ENCODE data around the gene BPIFB3.

BPIFB3 gene

GRCh38 chr20:33054791-33055190 is 1.1 kb downstream of the BPIFB3 start:
- Histone ChIP-seq H3K27me3 (ENCODE audit: insufficient read depth, low read depth) (no peaks in the 10 kb centered on the region), H3K9ac (no peak overlapping the region), H3K4me1 (ENCODE audit: low read depth, poor library complexity, severe bottlenecking) (no peaks in the 10 kb centered on the region), H3K27ac (no peak overlapping the region), H3K79me2 (ENCODE audit: insufficient read depth, low read depth) (no peaks in the 10 kb centered on the region), H3K4me2 (no peak overlapping the region), H2AFZ (ENCODE audit: low read depth) (no peak overlapping the region), H4K20me1 (ENCODE audit: insufficient read depth) (no peaks in the 10 kb centered on the region), H3K36me3 (ENCODE audit: insufficient read depth) (no peaks in the 10 kb centered on the region), H3K4me3 (IDR thresholded peaks at IDR 0.05; ENCODE audit: insufficient read depth, low read depth, low read length) (no peak overlapping the region)
- TF ChIP-seq CTCF (conservative IDR thresholded peaks at IDR 0.05; ENCODE audit: low read depth, low read length), result no peak

GRCh38 chr20:33059136-33059535 is 5.4 kb downstream of the BPIFB3 start:
- Histone ChIP-seq H3K4me1 (ENCODE audit: low read depth, poor library complexity, severe bottlenecking) (no peaks in the 10 kb centered on the region), H3K79me2 (ENCODE audit: insufficient read depth, low read depth) (no peaks in the 10 kb centered on the region), H2AFZ (ENCODE audit: low read depth) (no peak overlapping the region), H3K27ac (no peak overlapping the region), H3K4me3 (IDR thresholded peaks at IDR 0.05; ENCODE audit: insufficient read depth, low read depth, low read length) (no peak overlapping the region), H3K9ac (no peak overlapping the region), H4K20me1 (ENCODE audit: insufficient read depth) (no peaks in the 10 kb centered on the region), H3K36me3 (ENCODE audit: insufficient read depth) (no peaks in the 10 kb centered on the region), H3K4me2 (no peak overlapping the region), H3K27me3 (ENCODE audit: insufficient read depth, low read depth) (no peaks in the 10 kb centered on the region)
- TF ChIP-seq CTCF (conservative IDR thresholded peaks at IDR 0.05; ENCODE audit: low read depth, low read length), result no peak

GRCh38 chr20:33059741-33060390 is 6.2 kb downstream of the BPIFB3 start:
- no peak for TF ChIP-seq CTCF (conservative IDR thresholded peaks at IDR 0.05; ENCODE audit: low read depth, low read length)
- Histone ChIP-seq H2AFZ (ENCODE audit: low read depth) (no peak overlapping the region), H3K36me3 (ENCODE audit: insufficient read depth) (no peaks in the 10 kb centered on the region), H3K9ac (no peak overlapping the region), H3K27me3 (ENCODE audit: insufficient read depth, low read depth) (no peaks in the 10 kb centered on the region), H3K79me2 (ENCODE audit: insufficient read depth, low read depth) (no peaks in the 10 kb centered on the region), H3K4me3 (IDR thresholded peaks at IDR 0.05; ENCODE audit: insufficient read depth, low read depth, low read length) (no peak overlapping the region), H3K27ac (no peak overlapping the region), H3K4me2 (no peak overlapping the region), H3K4me1 (ENCODE audit: low read depth, poor library complexity, severe bottlenecking) (no peaks in the 10 kb centered on the region), H4K20me1 (ENCODE audit: insufficient read depth) (no peaks in the 10 kb centered on the region)

- no peak overlapping the region for H2AFZ ChIP-seq (ENCODE audit: low read depth)
- H3K27ac ChIP-seq, result no peak overlapping the region
- no peak overlapping the region for H3K4me2 ChIP-seq
- H3K4me1 ChIP-seq (ENCODE audit: low read depth, poor library complexity, severe bottlenecking), result no peaks in the 10 kb centered on the region
- no peak for TF ChIP-seq CTCF (conservative IDR thresholded peaks at IDR 0.05; ENCODE audit: low read depth, low read length)
- no peak overlapping the region for H3K4me3 ChIP-seq (IDR thresholded peaks at IDR 0.05; ENCODE audit: insufficient read depth, low read depth, low read length)
- no peak overlapping the region for H3K9ac ChIP-seq
- no peaks in the 10 kb centered on the region for H3K79me2 ChIP-seq (ENCODE audit: insufficient read depth, low read depth)
- no peaks in the 10 kb centered on the region for H3K27me3 ChIP-seq (ENCODE audit: insufficient read depth, low read depth)
- no peaks in the 10 kb centered on the region for H3K36me3 ChIP-seq (ENCODE audit: insufficient read depth)
- H4K20me1 ChIP-seq (ENCODE audit: insufficient read depth), result no peaks in the 10 kb centered on the region
These were observed 7.9 kb downstream of the BPIFB3 start for GRCh38 chr20:33061658-33062028.

Data from KMS-11 (cell line).